ENCODE measurements around the gene TNS3. TPM values are rescaled to one million over a fixed set of nuclear protein-coding genes. Genes with fewer than 3 reads are reported as not detected.

TNS3 gene
- polyA plus RNA-seq, 3 donors = 92.4 to 94.7 (median 93.7) TPM

GRCh38 chr7:47371733-47372368 is 210.1 kb downstream of the TNS3 start:
- DNase-seq = peak; percentile 88

GRCh38 chr7:47371317-47371716 is 210.6 kb downstream of the TNS3 start:
- no peak for DNase-seq

GRCh38 chr7:47370461-47371042 is 211.4 kb downstream of the TNS3 start:
- no peak for DNase-seq

GRCh38 chr7:47369736-47370135 is 212.2 kb downstream of the TNS3 start:
- no peak for DNase-seq

- no peak for DNase-seq
These were observed 213.6 kb downstream of the TNS3 start for GRCh38 chr7:47368190-47368812.

GRCh38 chr7:47367369-47367768 is 214.5 kb downstream of the TNS3 start:
- DNase-seq = no peak

- DNase-seq = no peak
These were observed 215.0 kb downstream of the TNS3 start for GRCh38 chr7:47366960-47367359.

GRCh38 chr7:47366211-47366610 is 215.7 kb downstream of the TNS3 start:
- no peak for DNase-seq

- no peak for DNase-seq
These were observed 218.9 kb downstream of the TNS3 start for GRCh38 chr7:47362984-47363383.

- no peak for DNase-seq
These were observed 220.1 kb downstream of the TNS3 start for GRCh38 chr7:47361746-47362215.

- DNase-seq = no peak
These were observed 220.7 kb downstream of the TNS3 start for GRCh38 chr7:47361236-47361635.

- DNase-seq = no peak
These were observed 221.5 kb downstream of the TNS3 start for GRCh38 chr7:47360301-47360900.

- DNase-seq = no peak
These were observed 222.8 kb downstream of the TNS3 start for GRCh38 chr7:47358944-47359588.

- DNase-seq = no peak
These were observed 223.6 kb downstream of the TNS3 start for GRCh38 chr7:47358357-47358756.

GRCh38 chr7:47357863-47358262 is 224.0 kb downstream of the TNS3 start:
- DNase-seq = no peak

GRCh38 chr7:47357361-47357760 is 224.6 kb downstream of the TNS3 start:
- DNase-seq = no peak

- DNase-seq = no peak
These were observed 225.7 kb downstream of the TNS3 start for GRCh38 chr7:47356261-47356660.

- DNase-seq = no peak
These were observed 226.2 kb downstream of the TNS3 start for GRCh38 chr7:47355684-47356083.

- DNase-seq = no peak
These were observed 226.9 kb downstream of the TNS3 start for GRCh38 chr7:47354831-47355541.

GRCh38 chr7:47354071-47354470 is 227.8 kb downstream of the TNS3 start:
- DNase-seq = no peak

GRCh38 chr7:47352394-47352968 is 229.4 kb downstream of the TNS3 start:
- DNase-seq = no peak

Data from renal pelvis (tissue), 4 donors.